PFSK-1 (cell line): ENCODE measurements around the gene CEP57.

Source experiments
- FOXP2 ChIP-seq: optimal IDR thresholded peaks from 2 replicates; pipeline ENCODE3; 2011; ENCODE audit warnings: borderline replicate concordance, control low read depth, inconsistent platforms; ENCODE audit not compliant: insufficient read depth; ENCODE audit errors: extremely low read length, extremely low read depth
- POLR2AphosphoS5 ChIP-seq: IDR thresholded peaks from 2 replicates; pipeline ENCODE4 v1.6.1; 2012; ENCODE audit warnings: low read depth, mild to moderate bottlenecking, control low read depth, low read length, moderate library complexity
- REST ChIP-seq, 2 experiments: IDR thresholded peaks; 2 replicates each; pipeline versions ENCODE4 v1.6.1 to v1.8.0; 2011 to 2012; ENCODE audit warnings: low read depth in 2 of 2, low read length in 2 of 2, control low read depth in 1 of 2, inconsistent platforms in 1 of 2, mild to moderate bottlenecking in 1 of 2, moderate library complexity in 1 of 2; ENCODE audit not compliant: insufficient read depth in 1 of 2
- SIN3A ChIP-seq: IDR thresholded peaks from 2 replicates; pipeline ENCODE4 v1.6.1; 2012; ENCODE audit warnings: mild to moderate bottlenecking, low read length, moderate library complexity, borderline replicate concordance; ENCODE audit not compliant: insufficient read depth
- TAF1 ChIP-seq: IDR thresholded peaks from 2 replicates; pipeline ENCODE4 v1.6.1; 2012; ENCODE audit warnings: low read length, control low read depth, borderline replicate concordance; ENCODE audit not compliant: insufficient read depth

Gene CEP57

GRCh38 chr11:95794086-95794485, 3.8 kb downstream of the CEP57 start:
- no peak for TF ChIP-seq TAF1
- no peak for TF ChIP-seq FOXP2
- TF ChIP-seq POLR2AphosphoS5 = no peak
- no peak for TF ChIP-seq SIN3A
- TF ChIP-seq REST (IDR thresholded peaks at IDR 0.05; ENCODE audit: insufficient read depth in 1 of 2, low read depth in 2 of 2, low read length in 2 of 2) = no peak

- TF ChIP-seq TAF1 (no peak), FOXP2 (no peak), POLR2AphosphoS5 (no peak), SIN3A (no peak), REST (IDR thresholded peaks at IDR 0.05; ENCODE audit: insufficient read depth in 1 of 2, low read depth in 2 of 2, low read length in 2 of 2) (no peak)
Measured at GRCh38 chr11:95795627-95796295, 5.5 kb downstream of the CEP57 start.

DNA sequence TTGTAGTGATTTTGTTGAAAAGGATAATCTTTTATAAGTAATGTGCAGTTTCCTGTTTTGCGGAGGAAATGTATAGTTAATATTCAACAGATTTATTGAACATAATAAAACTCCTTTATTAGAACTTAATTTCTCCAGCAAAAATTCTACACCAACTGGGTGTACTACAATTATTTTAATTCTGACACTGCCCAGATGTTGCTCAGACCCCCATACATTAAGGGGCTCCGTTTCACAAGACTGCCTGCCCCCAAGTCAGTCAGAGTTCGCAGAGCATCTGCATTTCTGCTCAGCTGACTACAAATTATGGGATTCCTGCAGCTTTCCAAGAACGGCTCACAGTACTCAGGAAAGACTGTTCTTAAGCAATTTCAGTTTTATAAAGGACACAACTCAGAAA, 6.2 kb downstream of the CEP57 start:
- TF ChIP-seq TAF1 (no peak), POLR2AphosphoS5 (no peak), SIN3A (no peak), REST (IDR thresholded peaks at IDR 0.05; ENCODE audit: insufficient read depth in 1 of 2, low read depth in 2 of 2, low read length in 2 of 2) (no peak), FOXP2 (no peak)

DNA sequence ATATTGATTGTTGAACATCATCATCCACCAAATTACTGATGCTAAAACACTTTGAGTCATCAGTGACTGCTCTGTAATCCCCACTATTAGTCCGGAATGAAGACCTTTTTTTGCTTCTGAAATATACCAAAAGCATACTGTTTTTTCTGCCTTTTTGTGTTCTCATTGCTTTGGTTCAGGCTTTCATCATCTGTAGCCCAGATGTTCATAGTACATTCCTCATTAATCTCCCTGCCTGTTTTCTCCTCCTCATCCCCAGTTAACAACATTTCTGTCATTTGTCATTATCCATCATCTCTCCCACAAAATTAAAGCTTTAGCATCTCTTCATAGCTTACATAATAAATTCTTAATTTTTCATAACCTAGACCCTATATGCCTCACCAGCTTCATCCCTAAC, 9.2 kb downstream of the CEP57 start:
- TF ChIP-seq SIN3A (no peak), TAF1 (no peak), REST (IDR thresholded peaks at IDR 0.05; ENCODE audit: insufficient read depth in 1 of 2, low read depth in 2 of 2, low read length in 2 of 2) (no peak), FOXP2 (no peak), POLR2AphosphoS5 (no peak)
